AG10803 (cell line): ENCODE data around the gene CIZ1.
A peak's percentile ranks its signal among the peaks of the same experiment; 100 is the strongest.

Source experiments
- DNase-seq: peaks from one replicate; pipeline ENCODE4 v3.0.0; 2010; ENCODE audit warnings: low read depth
- H3K4me3 ChIP-seq: 2 replicates; pipeline ENCODE4 v1.5.1; 2011; ENCODE audit warnings: mild to moderate bottlenecking, low read length, control low read depth
- CTCF ChIP-seq: conservative IDR thresholded peaks from 2 replicates; pipeline ENCODE4 v1.5.1; 2011; ENCODE audit warnings: mild to moderate bottlenecking, low read length, control low read depth, inconsistent platforms

The CIZ1 gene

GRCh38 chr9:128192601-128193371, 1.4 kb upstream of the CIZ1 start:
- DNase-seq: peak; percentile 91
- H3K4me3 ChIP-seq: peak overlapping the region; percentile 81
- TF ChIP-seq CTCF: no peak

GRCh38 chr9:128190516-128191405, 611 bp downstream of the CIZ1 start:
- no peak for TF ChIP-seq CTCF
- peak overlapping the region; percentile 87 for H3K4me3 ChIP-seq
- peak; percentile 15 for DNase-seq

DNA sequence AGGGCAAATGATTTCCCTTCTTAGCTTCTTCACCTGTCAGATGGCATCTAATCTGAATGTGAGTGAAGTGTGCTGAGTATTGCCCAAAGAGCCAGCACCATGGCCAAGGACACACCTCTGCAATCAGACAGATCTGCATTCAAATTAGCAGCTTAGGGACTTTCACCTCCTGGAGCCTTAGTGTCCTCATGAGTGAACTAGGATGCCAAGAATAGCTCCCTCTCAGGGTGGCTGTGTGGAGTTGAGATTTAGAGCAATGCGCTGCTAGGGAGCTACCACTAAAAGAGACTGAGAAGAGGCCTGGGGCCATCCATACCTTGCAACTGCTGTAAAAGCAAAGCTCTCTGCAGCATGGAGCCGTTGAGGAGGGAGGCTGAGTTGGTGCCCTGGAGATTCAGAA, 1.4 kb downstream of the CIZ1 start:
- no peak; the same call in 1 of the 2 replicates for TF ChIP-seq CTCF
- peak overlapping the region; percentile 87 for H3K4me3 ChIP-seq
- DNase-seq: no peak

- no peak for DNase-seq
- TF ChIP-seq CTCF: no peak
- no peak overlapping the region for H3K4me3 ChIP-seq
Observed at GRCh38 chr9:128188209-128188608, 3.2 kb downstream of the CIZ1 start.

DNA sequence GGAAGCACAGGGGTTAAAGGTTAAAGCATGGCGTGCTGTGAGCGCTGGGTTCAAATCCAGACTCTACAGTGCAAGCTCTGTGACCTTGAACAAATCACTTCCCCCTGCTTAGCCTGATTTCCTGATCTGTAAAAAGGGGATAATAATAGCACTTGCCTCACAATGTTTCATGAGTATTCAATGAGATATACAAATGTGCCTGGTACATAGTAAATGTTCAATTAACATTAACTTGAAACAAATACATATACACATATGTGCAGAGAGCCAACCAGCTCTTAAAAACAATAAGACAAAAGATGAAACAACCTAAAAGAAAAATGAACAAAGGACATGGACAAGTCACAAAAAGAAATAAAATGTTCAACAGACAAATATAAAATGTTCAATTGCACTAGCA, 4.0 kb downstream of the CIZ1 start:
- no peak for TF ChIP-seq CTCF
- no peak for DNase-seq
- H3K4me3 ChIP-seq: no peak overlapping the region

GRCh38 chr9:128185979-128186965, 5.1 kb downstream of the CIZ1 start:
- H3K4me3 ChIP-seq: no peak overlapping the region
- no peak for DNase-seq
- TF ChIP-seq CTCF: no peak
